Activated naive CD8-positive, alpha-beta T cell treated with anti-CD3 and anti-CD28 coated beads, Interleukin-2, amount 50 U/mL, for 24 hours (primary cell): ENCODE results near the gene ZBTB11.

ENCODE experiments used
- ATAC-seq: fragments of 150-1000 bp; cut with Tn5 transposase; one replicate; pipeline ENCODE4 v1.10.0; 2021
- DNase-seq: peaks from one replicate; pipeline ENCODE4 v3.0.0; 2021
- H3K27ac Mint-ChIP-seq: one replicate; pipeline ENCODE4 v1.8.0; 2021; ENCODE audit warnings: mild to moderate bottlenecking, mixed read lengths
- H3K27me3 Mint-ChIP-seq: one replicate; pipeline ENCODE4 v1.8.0; 2021; ENCODE audit warnings: mixed read lengths
- H3K36me3 Mint-ChIP-seq: one replicate; pipeline ENCODE4 v1.8.0; 2021; ENCODE audit warnings: low read depth, mixed read lengths
- H3K4me1 Mint-ChIP-seq: one replicate; pipeline ENCODE4 v1.8.0; 2021; ENCODE audit warnings: mixed read lengths
- H3K4me3 Mint-ChIP-seq: one replicate; pipeline ENCODE4 v1.8.0; 2021; ENCODE audit warnings: mild to moderate bottlenecking, moderate library complexity, mixed read lengths
- H3K9me3 Mint-ChIP-seq: one replicate; pipeline ENCODE4 v1.8.0; 2021; ENCODE audit warnings: mixed read lengths

The ZBTB11 gene

DNA sequence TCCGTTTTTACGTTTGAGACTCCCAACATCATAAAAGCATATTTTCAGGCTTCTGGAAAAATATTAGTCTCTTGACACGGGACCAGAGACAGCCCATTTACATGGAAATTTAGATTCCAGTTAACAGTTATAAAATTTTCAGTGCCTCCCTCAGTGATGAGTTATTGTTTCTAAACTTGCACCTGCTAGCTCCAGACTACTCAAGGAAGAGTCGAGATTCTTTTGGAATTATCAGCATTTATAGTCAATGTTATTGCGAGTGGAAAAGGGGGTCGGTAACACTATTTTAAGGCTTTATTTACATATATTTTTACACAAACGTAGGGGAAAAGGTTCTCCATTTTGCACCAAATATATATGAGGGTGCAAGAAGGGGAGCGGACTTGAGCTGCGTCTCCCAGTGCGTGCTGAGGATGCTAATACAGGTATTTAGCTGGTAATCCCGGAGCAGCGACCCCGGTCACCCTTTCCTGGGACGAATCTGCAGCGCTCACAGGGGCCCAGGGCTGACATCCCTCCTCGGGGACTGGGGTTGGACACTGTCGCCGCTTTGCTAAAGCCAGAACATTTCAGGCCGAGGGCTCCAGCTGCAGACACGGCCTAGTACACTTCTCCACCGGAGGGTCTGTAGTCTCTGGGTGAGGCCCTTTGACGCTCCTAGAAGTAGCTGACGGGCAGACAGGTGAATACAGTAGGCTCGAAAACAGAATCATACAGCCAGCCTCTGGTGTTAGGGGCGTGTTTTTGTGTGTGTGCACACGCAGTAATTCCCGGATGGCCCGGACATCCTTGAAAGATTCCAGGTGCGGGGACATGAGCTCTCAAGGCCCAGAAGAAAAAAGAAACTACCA lies 729 bp upstream of the ZBTB11 start:
- peak overlapping the region; percentile 96 for H3K27ac Mint-ChIP-seq
- peak overlapping the region; percentile 97 for H3K4me3 Mint-ChIP-seq
- peaks cover 56% of the 10 kb centered on the region for H3K4me1 Mint-ChIP-seq
- H3K36me3 Mint-ChIP-seq: peaks cover 63% of the 10 kb centered on the region
- H3K27me3 Mint-ChIP-seq: peaks cover 2% of the 10 kb centered on the region
- ATAC-seq: no peak
- no peak for DNase-seq
- H3K9me3 Mint-ChIP-seq: no peaks in the 10 kb centered on the region

DNA sequence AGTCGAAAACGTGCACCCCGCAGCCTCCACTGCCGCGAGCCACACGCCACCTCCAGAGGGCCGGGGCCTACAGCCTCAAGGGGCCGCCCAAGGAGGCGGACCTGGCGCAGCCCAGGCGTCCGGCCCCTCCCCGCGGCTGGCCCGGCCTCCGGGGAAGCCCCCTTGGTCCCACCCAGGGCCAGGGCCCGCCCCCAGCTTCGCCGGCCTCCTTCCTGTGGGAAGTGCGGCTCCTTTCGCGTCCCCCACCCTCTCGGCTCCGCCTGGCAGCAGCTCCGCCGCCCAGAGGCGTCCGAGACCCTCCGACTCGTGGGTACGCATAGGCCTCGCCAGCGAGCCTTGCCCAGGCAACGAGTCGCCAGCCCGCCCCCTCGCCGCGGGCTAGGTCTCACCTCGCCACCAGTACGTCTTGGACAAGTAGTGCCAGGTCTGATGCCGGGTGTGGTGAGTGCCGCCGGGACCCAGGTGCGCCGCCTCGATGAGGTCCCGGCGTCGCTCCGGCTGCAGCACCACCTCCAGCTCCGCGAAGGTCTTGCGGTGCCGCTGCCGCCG lies 642 bp downstream of the ZBTB11 start:
- H3K27ac Mint-ChIP-seq: peak overlapping the region; percentile 96
- H3K27me3 Mint-ChIP-seq: peaks cover 2% of the 10 kb centered on the region
- DNase-seq (peak; percentile 97), ATAC-seq (peak; percentile 95)
- peaks cover 57% of the 10 kb centered on the region for H3K36me3 Mint-ChIP-seq
- H3K4me1 Mint-ChIP-seq: peaks cover 49% of the 10 kb centered on the region
- peak overlapping the region; percentile 97 for H3K4me3 Mint-ChIP-seq
- no peaks in the 10 kb centered on the region for H3K9me3 Mint-ChIP-seq

DNA sequence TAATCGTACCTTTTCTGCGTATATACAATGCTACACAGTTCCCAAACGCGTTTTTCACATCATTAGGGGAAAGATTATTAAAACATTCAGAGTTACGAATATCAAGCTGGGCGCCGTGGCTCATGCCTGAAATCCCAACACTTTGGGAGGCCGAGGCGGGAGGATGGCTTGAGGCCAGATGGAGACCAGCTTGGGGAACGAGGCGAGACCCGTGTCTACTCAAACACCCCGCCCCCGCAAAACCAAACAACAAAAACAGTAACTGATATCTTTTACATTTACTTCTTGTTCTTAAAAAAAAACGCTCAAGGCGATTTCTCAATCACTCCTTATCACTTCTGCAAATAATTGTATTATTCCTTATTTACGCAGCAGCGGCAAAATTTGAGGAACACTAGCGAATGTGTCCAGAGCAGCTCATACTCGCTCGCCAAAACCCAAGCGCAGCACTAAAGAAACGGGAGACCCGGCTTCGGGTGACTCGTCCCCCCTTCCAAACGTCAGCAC lies 1.2 kb downstream of the ZBTB11 start:
- Mint-ChIP-seq H3K4me3 (peak overlapping the region; percentile 97), H3K27me3 (peaks cover 2% of the 10 kb centered on the region), H3K27ac (peak overlapping the region; percentile 96), H3K9me3 (no peaks in the 10 kb centered on the region), H3K4me1 (peaks cover 47% of the 10 kb centered on the region), H3K36me3 (peaks cover 56% of the 10 kb centered on the region)
- DNase-seq (no peak), ATAC-seq (no peak)

DNA sequence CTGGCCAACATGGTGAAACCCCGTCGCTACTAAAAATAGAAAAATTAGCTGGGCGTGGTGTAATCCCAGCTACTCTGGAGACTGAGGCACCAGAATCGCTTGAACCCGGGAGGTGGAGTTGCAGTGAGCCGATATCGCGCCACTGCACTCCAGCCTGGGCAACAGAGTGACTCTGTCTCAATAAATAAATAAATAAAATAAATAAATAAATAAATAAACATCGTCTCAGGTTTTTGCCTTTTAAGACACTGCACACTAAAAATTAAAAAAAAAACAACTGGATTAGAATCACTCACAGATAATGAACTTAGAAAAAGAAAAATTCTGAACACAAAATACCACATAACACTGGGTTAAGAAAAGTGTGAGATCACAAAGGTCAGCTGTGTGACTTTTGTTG lies 2.4 kb downstream of the ZBTB11 start:
- Mint-ChIP-seq H3K4me1 (peaks cover 43% of the 10 kb centered on the region), H3K9me3 (no peaks in the 10 kb centered on the region)

DNA sequence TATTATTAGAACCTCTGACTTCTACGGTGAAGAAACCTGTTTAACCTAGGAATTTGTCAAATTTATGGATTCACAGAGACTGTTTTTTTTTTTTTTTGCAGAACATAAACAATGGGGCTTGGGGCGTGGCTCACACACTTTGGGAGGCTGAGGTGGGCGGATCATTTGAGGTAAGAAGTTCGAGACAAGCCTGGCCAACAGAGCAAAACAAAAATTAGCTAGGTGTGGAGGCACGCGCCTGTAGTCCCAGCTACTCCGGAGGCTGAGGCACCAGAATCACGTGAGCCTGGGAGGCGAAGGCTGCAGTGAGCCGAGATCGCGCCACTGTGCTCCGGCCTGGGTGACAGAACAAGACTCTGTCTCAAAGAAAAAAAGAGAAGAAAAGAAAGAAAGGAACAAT lies 3.0 kb downstream of the ZBTB11 start:
- Mint-ChIP-seq H3K4me3 (peak overlapping the region; percentile 97), H3K9me3 (no peaks in the 10 kb centered on the region), H3K36me3 (peaks cover 51% of the 10 kb centered on the region), H3K27ac (no peak overlapping the region), H3K4me1 (peaks cover 43% of the 10 kb centered on the region), H3K27me3 (peaks cover 2% of the 10 kb centered on the region)
- no peak for DNase-seq
- ATAC-seq: no peak

More for the DNA sequence above, 2.4 kb downstream of the ZBTB11 start:
- H3K36me3 Mint-ChIP-seq: peaks cover 49% of the 10 kb centered on the region
- H3K4me3 Mint-ChIP-seq: peak overlapping the region; percentile 97
- H3K27me3 Mint-ChIP-seq: peaks cover 2% of the 10 kb centered on the region
- DNase-seq (no peak), ATAC-seq (no peak)
- no peak overlapping the region for H3K27ac Mint-ChIP-seq

DNA sequence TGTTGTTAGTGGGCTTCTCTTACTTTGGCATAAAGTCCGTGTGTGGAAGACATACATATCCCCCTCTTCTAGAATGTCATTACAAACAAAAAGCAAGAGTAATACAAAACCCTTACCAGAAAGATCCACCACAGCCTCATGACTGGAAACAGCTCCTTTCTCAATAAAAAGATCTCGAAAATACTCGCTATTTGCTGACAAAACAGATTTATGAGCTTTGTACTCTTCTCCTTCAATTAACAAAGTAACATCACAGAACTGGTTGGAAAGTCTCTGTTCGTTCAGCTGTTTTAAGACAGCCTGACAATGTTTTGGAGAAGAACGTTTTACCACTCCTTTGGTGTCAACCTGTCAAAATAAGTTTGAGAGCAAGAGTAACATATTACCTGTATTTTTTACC lies 5.9 kb downstream of the ZBTB11 start:
- peaks cover 56% of the 10 kb centered on the region for H3K36me3 Mint-ChIP-seq
- no peaks in the 10 kb centered on the region for H3K27me3 Mint-ChIP-seq
- no peaks in the 10 kb centered on the region for H3K9me3 Mint-ChIP-seq
- no peak overlapping the region for H3K4me3 Mint-ChIP-seq
- peaks cover 30% of the 10 kb centered on the region for H3K4me1 Mint-ChIP-seq
- no peak for DNase-seq
- no peak for ATAC-seq
- H3K27ac Mint-ChIP-seq: no peak overlapping the region

DNA sequence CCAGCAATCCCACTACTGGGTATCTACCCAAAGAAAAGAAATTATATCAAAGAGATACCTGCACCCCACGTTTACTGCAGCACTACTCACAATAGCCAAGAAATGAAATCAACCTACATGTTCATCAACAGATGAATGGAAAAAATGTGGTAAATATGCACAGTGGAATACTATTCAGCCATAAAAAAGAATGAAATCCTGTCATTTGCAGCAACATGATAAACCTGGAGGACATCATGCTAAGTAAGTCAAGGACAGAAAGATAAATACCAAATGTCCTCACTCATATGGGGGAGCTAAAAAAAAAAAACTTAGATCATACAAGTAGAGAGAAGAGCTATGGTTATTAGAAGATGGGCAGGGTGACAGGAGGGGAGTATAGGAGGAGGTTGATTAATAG lies 9.1 kb downstream of the ZBTB11 start:
- Mint-ChIP-seq H3K4me1 (peaks cover 6% of the 10 kb centered on the region), H3K27ac (no peak overlapping the region), H3K9me3 (no peaks in the 10 kb centered on the region), H3K27me3 (no peaks in the 10 kb centered on the region), H3K4me3 (no peak overlapping the region), H3K36me3 (peaks cover 57% of the 10 kb centered on the region)
- DNase-seq: no peak
- ATAC-seq: no peak

DNA sequence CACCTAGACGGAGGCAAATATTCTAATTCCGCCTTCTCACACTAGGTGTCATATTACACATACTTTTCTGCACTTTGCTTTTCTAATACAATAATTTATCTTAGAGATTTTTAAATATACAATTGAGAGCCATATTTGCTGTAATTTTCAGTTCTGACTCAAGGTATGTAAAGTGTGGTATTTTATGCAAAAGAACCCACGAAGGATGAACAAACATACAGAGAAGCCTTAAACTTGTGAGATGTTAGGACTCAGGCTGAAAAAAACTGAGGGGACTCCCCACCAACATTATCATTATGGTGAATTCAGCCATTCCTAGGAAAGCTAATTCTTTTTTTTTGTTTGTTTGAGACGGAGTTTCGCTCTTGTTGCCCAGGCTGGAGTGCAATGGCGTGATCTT lies 9.6 kb downstream of the ZBTB11 start:
- Mint-ChIP-seq H3K4me3 (no peak overlapping the region), H3K36me3 (peaks cover 58% of the 10 kb centered on the region), H3K27ac (no peak overlapping the region), H3K4me1 (peaks cover 1% of the 10 kb centered on the region), H3K9me3 (no peaks in the 10 kb centered on the region), H3K27me3 (no peaks in the 10 kb centered on the region)
- ATAC-seq (no peak), DNase-seq (no peak)

DNA sequence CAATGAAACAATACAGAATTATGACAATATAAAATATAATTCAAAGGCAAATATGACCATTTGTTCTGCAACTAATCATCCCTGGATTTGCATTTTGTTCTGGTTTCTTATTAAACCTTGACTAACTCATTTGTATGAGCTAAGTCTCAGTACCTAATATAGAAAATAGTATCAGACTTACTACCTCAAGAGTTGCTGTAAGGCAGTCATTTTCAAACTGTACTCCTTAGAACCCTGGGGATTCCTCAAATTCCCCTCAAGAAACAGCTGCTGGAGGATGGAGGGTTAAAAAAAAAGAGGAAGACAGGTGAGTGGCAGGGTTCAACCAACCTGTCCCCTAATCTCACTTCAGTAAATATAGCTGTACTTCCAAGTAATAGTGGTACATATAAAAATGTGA lies 11.1 kb downstream of the ZBTB11 start:
- Mint-ChIP-seq H3K36me3 (peaks cover 59% of the 10 kb centered on the region), H3K27me3 (no peaks in the 10 kb centered on the region), H3K9me3 (no peaks in the 10 kb centered on the region), H3K4me1 (no peaks in the 10 kb centered on the region), H3K4me3 (no peak overlapping the region), H3K27ac (no peak overlapping the region)
- DNase-seq (no peak), ATAC-seq (no peak)

DNA sequence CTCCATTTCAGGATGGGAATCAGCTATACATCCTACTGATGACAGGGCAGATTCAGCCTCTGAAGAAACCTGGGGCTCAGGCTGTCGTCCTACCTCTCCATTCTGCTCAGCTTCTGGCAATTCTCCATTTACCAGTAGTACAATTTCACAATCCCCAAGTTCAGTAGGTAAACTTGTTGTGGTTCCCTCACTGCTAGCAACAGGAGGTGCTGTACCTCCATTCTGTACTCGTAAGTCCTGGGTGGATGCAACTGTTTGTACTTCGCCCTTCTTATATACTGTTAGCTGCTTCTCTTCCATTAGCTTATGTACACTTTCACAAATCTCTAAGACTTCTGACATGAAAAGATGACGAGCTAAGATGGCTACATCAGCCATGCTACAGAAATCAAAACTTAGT lies 11.6 kb downstream of the ZBTB11 start:
- H3K27me3 Mint-ChIP-seq: no peaks in the 10 kb centered on the region
- ATAC-seq (no peak), DNase-seq (no peak)
- no peak overlapping the region for H3K4me3 Mint-ChIP-seq
- no peaks in the 10 kb centered on the region for H3K4me1 Mint-ChIP-seq
- no peak overlapping the region for H3K27ac Mint-ChIP-seq
- peaks cover 60% of the 10 kb centered on the region for H3K36me3 Mint-ChIP-seq
- H3K9me3 Mint-ChIP-seq: no peaks in the 10 kb centered on the region

DNA sequence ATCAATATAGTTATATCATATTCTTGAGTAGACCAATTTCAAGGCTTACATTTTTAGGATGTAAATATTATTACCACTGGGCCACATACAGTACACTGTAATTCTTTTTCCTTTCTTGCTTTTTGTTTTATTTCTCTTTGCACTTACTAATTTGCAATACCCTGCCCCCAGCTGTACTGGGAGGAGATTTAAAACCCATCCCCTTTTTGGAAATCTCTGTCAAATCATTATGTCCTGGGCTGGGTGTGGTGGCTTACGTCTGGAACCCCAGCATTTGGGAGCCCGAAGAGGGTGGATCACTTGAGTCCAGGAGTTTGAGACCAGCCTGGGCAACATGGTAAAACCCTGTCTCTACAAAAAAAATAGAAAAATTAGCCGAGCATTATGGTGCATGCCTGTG lies 16.2 kb downstream of the ZBTB11 start:
- DNase-seq: no peak
- Mint-ChIP-seq H3K36me3 (peaks cover 65% of the 10 kb centered on the region), H3K4me1 (no peaks in the 10 kb centered on the region), H3K4me3 (no peak overlapping the region), H3K27ac (no peak overlapping the region), H3K9me3 (no peaks in the 10 kb centered on the region), H3K27me3 (no peaks in the 10 kb centered on the region)
- ATAC-seq: no peak

DNA sequence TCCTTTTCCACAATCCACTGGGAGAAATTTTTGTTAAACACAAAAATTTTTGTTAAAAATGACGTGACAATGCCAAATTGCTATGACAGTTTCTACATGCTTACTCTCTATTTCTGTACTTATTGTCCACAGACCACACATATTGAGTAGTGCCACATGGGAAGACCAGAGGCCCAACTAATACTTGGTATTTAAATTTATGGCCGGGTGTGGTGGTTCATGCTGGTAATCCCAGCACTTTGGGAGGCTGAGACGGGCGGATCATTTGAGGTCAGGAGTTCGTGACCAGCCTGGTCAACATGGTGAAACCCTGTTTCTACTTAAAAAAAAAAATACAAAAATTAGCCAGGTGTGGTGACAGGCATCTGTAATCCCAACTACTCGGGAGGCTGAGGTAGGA lies 20.3 kb downstream of the ZBTB11 start:
- no peak overlapping the region for H3K4me3 Mint-ChIP-seq
- no peaks in the 10 kb centered on the region for H3K27me3 Mint-ChIP-seq
- H3K27ac Mint-ChIP-seq: no peak overlapping the region
- H3K4me1 Mint-ChIP-seq: no peaks in the 10 kb centered on the region
- DNase-seq (no peak), ATAC-seq (no peak)
- no peaks in the 10 kb centered on the region for H3K9me3 Mint-ChIP-seq
- H3K36me3 Mint-ChIP-seq: peaks cover 70% of the 10 kb centered on the region

DNA sequence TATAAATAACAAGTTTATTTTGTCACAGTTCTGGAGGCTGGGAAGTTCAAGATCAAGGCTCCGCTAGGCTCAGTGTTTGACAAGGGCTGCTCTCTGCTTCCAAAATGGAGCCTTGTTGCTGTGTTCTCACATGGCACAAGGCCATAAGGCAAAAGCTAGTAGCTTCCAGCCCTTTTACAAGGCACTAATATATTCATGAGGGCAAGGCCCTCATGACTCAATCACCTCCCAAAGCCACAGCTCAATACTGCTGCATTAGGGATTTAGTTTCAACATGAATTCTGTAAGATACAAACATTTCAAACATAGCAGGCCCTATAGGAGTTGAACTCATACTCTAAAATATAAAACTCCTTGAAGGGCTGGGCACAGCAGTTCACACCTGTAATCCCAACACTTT lies 30.2 kb downstream of the ZBTB11 start:
- H3K27ac Mint-ChIP-seq: no peak overlapping the region
- H3K27me3 Mint-ChIP-seq: no peaks in the 10 kb centered on the region
- H3K9me3 Mint-ChIP-seq: no peaks in the 10 kb centered on the region
- H3K4me3 Mint-ChIP-seq: no peak overlapping the region
- H3K36me3 Mint-ChIP-seq: peaks cover 27% of the 10 kb centered on the region
- H3K4me1 Mint-ChIP-seq: peaks cover 36% of the 10 kb centered on the region
- no peak for ATAC-seq
- DNase-seq: no peak

DNA sequence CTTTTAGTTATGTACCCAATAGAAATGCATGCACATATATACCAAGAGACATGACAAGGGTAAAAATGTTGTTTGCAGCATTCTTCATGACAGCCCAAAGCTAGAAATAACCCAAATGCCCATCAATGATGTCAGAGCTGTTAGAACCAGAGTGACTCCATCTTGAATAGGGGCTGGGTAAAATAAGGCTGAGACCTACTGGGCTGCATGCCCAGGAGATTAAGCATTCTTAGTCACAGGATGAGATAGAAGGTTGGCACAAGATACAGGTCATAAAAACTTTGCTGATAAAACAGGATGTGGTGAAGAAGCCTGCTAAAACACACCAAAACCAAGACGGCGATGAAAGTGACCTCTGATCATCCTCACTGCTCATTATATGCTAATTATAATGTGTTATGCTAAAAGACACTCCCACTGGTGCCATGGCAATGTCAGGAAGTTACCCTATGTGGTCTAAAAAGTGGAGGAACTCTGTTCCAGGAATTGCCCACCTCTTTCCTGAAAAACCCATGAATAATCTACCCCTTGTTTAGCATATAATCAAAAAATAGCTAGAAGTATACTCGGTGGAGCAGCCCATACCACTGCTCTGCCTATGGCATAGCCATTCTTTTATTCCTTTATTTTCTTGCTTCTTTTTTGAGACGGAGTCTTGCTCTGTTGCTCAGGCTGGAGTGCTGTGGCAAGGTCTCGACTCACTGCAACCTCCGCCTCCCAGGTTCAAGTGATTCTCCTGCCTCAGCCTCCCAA lies 32.9 kb downstream of the ZBTB11 start:
- Mint-ChIP-seq H3K4me3 (peak overlapping the region; percentile 27), H3K4me1 (peaks cover 36% of the 10 kb centered on the region), H3K27ac (peak overlapping the region; percentile 76), H3K9me3 (no peaks in the 10 kb centered on the region), H3K36me3 (peaks cover 9% of the 10 kb centered on the region), H3K27me3 (no peaks in the 10 kb centered on the region)
- DNase-seq (peak; percentile 47), ATAC-seq (peak; percentile 95)
